Activated CD8-positive, alpha-beta T cell treated with anti-CD3 and anti-CD28 coated beads, Interleukin-2, amount 10 ng/mL, durations not matched to agents 7 days and 5 days (primary cell): ENCODE data around the gene PLA2G4B. TPM values are rescaled to one million over a fixed set of nuclear protein-coding genes. Genes with fewer than 3 reads are reported as not detected.
A peak's percentile ranks its signal among the peaks of the same experiment; 100 is the strongest.

Source experiments
- ATAC-seq: fragments of 150-1000 bp; cut with Tn5 transposase; one replicate; pipeline ENCODE4 v1.10.0; 2021; ENCODE audit warnings: moderate library complexity
- CTCF ChIA-PET: fragments of 350-600 bp; sonication (Branson Sonifier 250); formaldehyde crosslinking; loops from one replicate; lab custom pipeline; 2021; ENCODE audit warnings: antibody characterized with exemption; lab: Charles Lee
- POLR2A ChIA-PET: fragments of 350-600 bp; sonication (Branson Sonifier 250); formaldehyde crosslinking; loops from one replicate; lab custom pipeline; 2021; ENCODE audit warnings: antibody characterized with exemption; lab: Charles Lee
- DNase-seq: peaks from one replicate; pipeline ENCODE4 v3.0.0-alpha.2; 2020
- H3K27ac Mint-ChIP-seq: one replicate; pipeline ENCODE4 v1.8.0; 2021; ENCODE audit warnings: mild to moderate bottlenecking, mixed read lengths
- H3K27me3 Mint-ChIP-seq: one replicate; pipeline ENCODE4 v1.8.0; 2021; ENCODE audit warnings: low read depth, mixed read lengths
- H3K36me3 Mint-ChIP-seq: one replicate; pipeline ENCODE4 v1.8.0; 2021; ENCODE audit warnings: low read depth, mixed read lengths
- H3K4me1 Mint-ChIP-seq: one replicate; pipeline ENCODE4 v1.8.0; 2021; ENCODE audit warnings: low read depth, mixed read lengths
- H3K4me3 Mint-ChIP-seq: one replicate; pipeline ENCODE4 v1.8.0; 2021; ENCODE audit warnings: mild to moderate bottlenecking, mixed read lengths
- H3K9me3 Mint-ChIP-seq: one replicate; pipeline ENCODE4 v1.8.0; 2022; ENCODE audit warnings: mixed read lengths; ENCODE audit not compliant: insufficient read depth
- total RNA-seq, 2 experiments: library from RNA; stranded (reverse); gene quantifications; one replicate each; pipeline ENCODE4 v1.2.3, GENCODE V29; 2021

Gene PLA2G4B
- total RNA-seq, 2 experiments from 2014 or later = 8.9 to 13.1 TPM

GRCh38 chr15:41821831-41822230, 16.8 kb upstream of the PLA2G4B start:
- Mint-ChIP-seq H3K27ac (no peak overlapping the region), H3K4me1 (peaks cover 4% of the 10 kb centered on the region), H3K36me3 (peaks cover 27% of the 10 kb centered on the region), H3K27me3 (no peaks in the 10 kb centered on the region), H3K9me3 (no peaks in the 10 kb centered on the region), H3K4me3 (no peak overlapping the region)
- ChIA-PET CTCF (interaction anchor here (1.0 to 3.3 kb wide), 5 partner anchors 10 to 126 kb away, joined by 3 to 19 read pairs (median 5); partner anchors contain the start of gene MAPKBP1), POLR2A (no interaction called here)
- DNase-seq (no peak), ATAC-seq (no peak)

DNA sequence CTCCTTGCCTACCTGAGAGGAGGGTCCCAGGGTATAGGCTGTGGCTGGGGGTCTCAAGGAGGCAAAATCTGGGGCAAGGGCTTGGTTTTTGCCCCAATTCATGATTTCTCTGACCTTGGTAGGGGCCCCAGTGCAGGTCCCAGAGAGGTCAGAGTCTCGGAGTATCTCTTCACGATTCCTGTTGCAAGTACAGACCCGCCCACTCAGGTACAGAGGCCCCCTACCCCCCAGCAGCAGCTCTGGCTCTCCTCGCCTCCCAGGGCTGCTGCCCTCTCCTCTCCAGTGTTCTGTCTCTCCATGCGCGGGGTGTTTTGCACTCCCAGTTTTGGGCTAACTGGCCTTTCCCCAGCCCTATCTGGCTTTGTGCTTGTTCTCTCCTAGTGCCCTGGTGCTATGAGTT, 16.2 kb upstream of the PLA2G4B start:
- CTCF ChIA-PET = interaction anchor here (1.4 to 3.3 kb wide), 2 partner anchors 10 to 48 kb away, joined by 3 to 19 read pairs; partner anchors contain the start of gene MAPKBP1
- POLR2A ChIA-PET = no interaction called here
- no peak overlapping the region for H3K4me3 Mint-ChIP-seq
- no peaks in the 10 kb centered on the region for H3K27me3 Mint-ChIP-seq
- DNase-seq = no peak
- H3K36me3 Mint-ChIP-seq = peaks cover 23% of the 10 kb centered on the region
- peaks cover 4% of the 10 kb centered on the region for H3K4me1 Mint-ChIP-seq
- no peak for ATAC-seq
- H3K27ac Mint-ChIP-seq = no peak overlapping the region
- H3K9me3 Mint-ChIP-seq = no peaks in the 10 kb centered on the region

DNA sequence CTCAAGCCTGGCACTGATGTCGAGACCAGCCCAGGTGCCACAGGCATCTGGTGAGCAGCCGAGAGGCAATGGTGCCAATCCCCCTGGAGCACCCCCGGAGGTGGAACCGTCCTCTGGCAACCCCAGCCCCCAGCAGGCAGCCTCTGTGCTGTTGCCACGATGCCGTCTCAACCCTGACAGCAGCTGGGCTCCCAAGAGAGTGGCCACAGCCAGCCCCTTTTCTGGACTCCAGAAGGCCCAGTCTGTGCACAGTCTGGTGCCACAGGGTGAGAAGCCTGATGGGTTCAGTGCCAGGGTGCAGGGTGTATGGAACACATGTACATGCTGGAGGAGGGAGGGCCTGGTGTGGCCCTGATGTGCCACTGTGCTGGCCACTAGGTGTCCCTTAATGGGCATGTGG, 15.7 kb upstream of the PLA2G4B start:
- Mint-ChIP-seq H3K4me1 (peaks cover 8% of the 10 kb centered on the region), H3K27ac (no peak overlapping the region), H3K4me3 (no peak overlapping the region), H3K27me3 (no peaks in the 10 kb centered on the region), H3K36me3 (peaks cover 21% of the 10 kb centered on the region), H3K9me3 (no peaks in the 10 kb centered on the region)
- DNase-seq (no peak), ATAC-seq (no peak)
- ChIA-PET POLR2A (no interaction called here), CTCF (interaction anchor here (1.2 to 1.4 kb wide), 2 partner anchors 11 to 50 kb away, joined by 3 to 6 read pairs; no protein-coding TSS in a partner anchor)

GRCh38 chr15:41823502-41823901, 15.1 kb upstream of the PLA2G4B start:
- Mint-ChIP-seq H3K9me3 (no peaks in the 10 kb centered on the region), H3K36me3 (peaks cover 21% of the 10 kb centered on the region), H3K27ac (no peak overlapping the region), H3K4me3 (no peak overlapping the region), H3K4me1 (peaks cover 9% of the 10 kb centered on the region), H3K27me3 (no peaks in the 10 kb centered on the region)
- POLR2A ChIA-PET = no interaction called here
- DNase-seq = no peak
- CTCF ChIA-PET = interaction anchor here (0.7 to 1.2 kb wide), 3 partner anchors 25 to 127 kb away, joined by 3 to 6 read pairs (median 4); no protein-coding TSS in a partner anchor
- no peak for ATAC-seq

- H3K4me1 Mint-ChIP-seq = peaks cover 14% of the 10 kb centered on the region
- no peaks in the 10 kb centered on the region for H3K27me3 Mint-ChIP-seq
- POLR2A ChIA-PET = no interaction called here
- no peak for ATAC-seq
- H3K36me3 Mint-ChIP-seq = peaks cover 19% of the 10 kb centered on the region
- CTCF ChIA-PET = interaction anchor here (0.7 to 1.2 kb wide), 3 partner anchors 24 to 128 kb away, joined by 3 to 6 read pairs (median 4); no protein-coding TSS in a partner anchor
- H3K9me3 Mint-ChIP-seq = no peaks in the 10 kb centered on the region
- no peak for DNase-seq
- no peak overlapping the region for H3K27ac Mint-ChIP-seq
- no peak overlapping the region for H3K4me3 Mint-ChIP-seq
These were observed 14.4 kb upstream of the PLA2G4B start for GRCh38 chr15:41824062-41824745.

DNA sequence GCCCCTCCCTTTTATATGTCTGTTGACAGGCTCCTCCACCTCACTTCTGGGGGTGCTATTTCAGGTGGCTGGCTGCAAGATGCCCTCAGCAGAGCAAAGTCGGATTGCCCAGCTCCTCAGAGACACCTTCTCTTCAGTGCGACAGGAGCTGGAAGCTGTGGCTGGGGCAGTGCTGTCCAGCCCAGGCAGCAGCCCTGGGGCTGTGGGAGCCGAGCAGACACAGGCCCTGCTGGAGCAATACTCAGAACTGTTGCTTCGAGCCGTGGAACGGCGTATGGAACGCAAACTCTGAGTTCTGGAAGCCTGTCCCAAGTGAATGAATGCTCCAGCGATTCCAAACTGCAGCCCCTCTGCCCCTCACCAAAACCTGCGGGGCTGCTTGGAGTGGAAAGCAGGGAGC, 13.5 kb upstream of the PLA2G4B start:
- POLR2A ChIA-PET = no interaction called here
- no peak for ATAC-seq
- Mint-ChIP-seq H3K4me3 (no peak overlapping the region), H3K9me3 (no peaks in the 10 kb centered on the region), H3K4me1 (peaks cover 21% of the 10 kb centered on the region), H3K27me3 (no peaks in the 10 kb centered on the region), H3K27ac (no peak overlapping the region), H3K36me3 (peaks cover 17% of the 10 kb centered on the region)
- DNase-seq = no peak
- CTCF ChIA-PET = interaction anchor here (1.0 to 4.1 kb wide), 2 partner anchors 13 to 52 kb away, joined by 3 to 23 read pairs; partner anchors contain the start of gene MAPKBP1

- no peak overlapping the region for H3K27ac Mint-ChIP-seq
These were observed 12.8 kb upstream of the PLA2G4B start for GRCh38 chr15:41825572-41826535.

GRCh38 chr15:41827290-41827879, 11.3 kb upstream of the PLA2G4B start:
- Mint-ChIP-seq H3K4me1 (peaks cover 42% of the 10 kb centered on the region), H3K27ac (peak overlapping the region; percentile 87), H3K27me3 (no peaks in the 10 kb centered on the region), H3K36me3 (peaks cover 19% of the 10 kb centered on the region), H3K9me3 (no peaks in the 10 kb centered on the region), H3K4me3 (peak overlapping the region; percentile 86)
- ChIA-PET CTCF (interaction anchor here (0.8 to 4.1 kb wide), 4 partner anchors 17 to 109 kb away, joined by 4 to 23 read pairs (median 6); partner anchors contain the start of gene MAPKBP1), POLR2A (interaction anchor here (0.8 to 1.6 kb wide), 2 partner anchors 26 to 54 kb away, joined by 3 read pairs; partner anchors contain the start of gene MAPKBP1)
- DNase-seq (peak; percentile 32), ATAC-seq (peak; percentile 4)

More at GRCh38 chr15:41825572-41826535, 12.8 kb upstream of the PLA2G4B start:
- ATAC-seq = no peak
- DNase-seq = no peak
- Mint-ChIP-seq H3K4me1 (peaks cover 27% of the 10 kb centered on the region), H3K36me3 (peaks cover 17% of the 10 kb centered on the region), H3K4me3 (peak overlapping the region; percentile 42), H3K27me3 (no peaks in the 10 kb centered on the region), H3K9me3 (no peaks in the 10 kb centered on the region)
- ChIA-PET POLR2A (no interaction called here), CTCF (interaction anchor here (1.0 to 4.1 kb wide), 2 partner anchors 14 to 53 kb away, joined by 3 to 23 read pairs; partner anchors contain the start of gene MAPKBP1)

DNA sequence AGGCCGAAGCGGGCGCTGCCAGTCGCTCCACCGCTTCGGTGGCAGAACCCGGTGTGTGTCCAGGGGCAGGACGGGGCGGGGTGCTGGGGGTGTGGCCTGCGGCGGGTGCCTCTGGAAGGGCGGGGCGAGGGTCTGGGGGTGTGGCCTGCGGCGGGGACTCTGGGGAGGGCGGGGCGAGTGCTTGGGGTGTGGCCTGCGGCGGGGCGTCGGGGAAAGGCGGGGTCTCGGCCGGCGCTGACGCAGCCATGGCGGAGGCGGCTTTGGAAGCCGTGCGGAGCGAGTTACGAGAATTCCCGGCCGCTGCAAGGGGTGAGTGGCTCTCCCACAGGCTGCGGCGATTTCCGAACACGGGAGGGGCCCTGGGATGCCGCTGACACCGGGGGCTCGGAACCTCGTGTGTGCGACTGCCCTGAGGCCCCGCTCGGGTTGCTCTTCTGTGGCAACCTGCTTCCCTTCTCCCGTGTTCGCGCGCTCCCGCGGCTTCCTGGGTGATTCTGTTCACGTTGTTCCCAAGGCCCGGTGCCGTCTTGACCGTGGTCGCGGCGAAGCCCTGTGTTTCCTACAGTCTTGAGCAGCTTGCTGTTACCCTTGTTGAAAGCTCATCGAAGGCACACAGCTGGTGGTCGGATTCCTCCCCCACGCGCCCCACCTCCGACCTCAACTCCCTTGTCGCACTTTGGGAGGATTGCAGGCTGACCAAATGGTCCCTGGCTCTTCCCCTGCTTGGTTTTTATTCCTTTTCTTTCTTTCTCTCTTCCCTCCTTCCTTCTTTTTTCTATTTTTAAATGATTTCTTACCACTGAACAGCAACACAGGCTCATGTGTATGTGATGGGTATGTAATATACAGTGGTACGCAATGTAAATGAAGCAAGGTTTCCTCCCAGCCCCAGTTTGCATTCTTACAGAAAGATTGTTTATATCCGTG, 10.5 kb upstream of the PLA2G4B start, which contains the start of gene JMJD7:
Gene JMJD7 (plus strand): TSS at position 213 of the 927 bp plus-strand sequence. CDS start 33 bp downstream, at position 246.
- POLR2A ChIA-PET = interaction anchor here (0.7 to 1.6 kb wide), 2 partner anchors 25 to 160 kb away, joined by 3 read pairs; no protein-coding TSS in a partner anchor

GRCh38 chr15:41828807-41829141, 9.9 kb upstream of the PLA2G4B start:
- H3K9me3 Mint-ChIP-seq = no peaks in the 10 kb centered on the region
- H3K36me3 Mint-ChIP-seq = peaks cover 27% of the 10 kb centered on the region
- no peak for ATAC-seq
- H3K4me3 Mint-ChIP-seq = peak overlapping the region; percentile 86
- ChIA-PET POLR2A (interaction anchor here (0.7 to 1.6 kb wide), 2 partner anchors 24 to 161 kb away, joined by 3 read pairs; no protein-coding TSS in a partner anchor), CTCF (interaction anchor here (0.9 to 4.1 kb wide), 4 partner anchors 17 to 108 kb away, joined by 3 to 23 read pairs (median 6); partner anchors contain the start of gene MAPKBP1)
- peaks cover 54% of the 10 kb centered on the region for H3K4me1 Mint-ChIP-seq
- no peaks in the 10 kb centered on the region for H3K27me3 Mint-ChIP-seq
- H3K27ac Mint-ChIP-seq = peak overlapping the region; percentile 72
- no peak for DNase-seq

More for the DNA sequence above, 10.5 kb upstream of the PLA2G4B start, which contains the start of gene JMJD7:
- peak within 1 kb of the TSS; percentile 86 for H3K4me3 Mint-ChIP-seq
- no peaks in the 10 kb centered on the region for H3K27me3 Mint-ChIP-seq
- DNase-seq (peak; percentile 96), ATAC-seq (peak; percentile 87)
- H3K36me3 Mint-ChIP-seq = peaks cover 25% of the 10 kb centered on the region
- H3K9me3 Mint-ChIP-seq = no peaks in the 10 kb centered on the region
- CTCF ChIA-PET = interaction anchor here (0.9 to 4.1 kb wide), 5 partner anchors 16 to 108 kb away, joined by 3 to 23 read pairs (median 5); partner anchors contain the start of gene MAPKBP1
- peaks cover 50% of the 10 kb centered on the region for H3K4me1 Mint-ChIP-seq
- H3K27ac Mint-ChIP-seq = peak within 1 kb of the TSS; percentile 87
